ENCODE data around the gene THBS2.

THBS2 gene

GRCh38 chr6:169247991-169248390, 5.7 kb downstream of the THBS2 start:
- DNase-seq = no peak

GRCh38 chr6:169247419-169247818, 6.2 kb downstream of the THBS2 start:
- DNase-seq = no peak

GRCh38 chr6:169246445-169246844, 7.2 kb downstream of the THBS2 start:
- DNase-seq = no peak

DNA sequence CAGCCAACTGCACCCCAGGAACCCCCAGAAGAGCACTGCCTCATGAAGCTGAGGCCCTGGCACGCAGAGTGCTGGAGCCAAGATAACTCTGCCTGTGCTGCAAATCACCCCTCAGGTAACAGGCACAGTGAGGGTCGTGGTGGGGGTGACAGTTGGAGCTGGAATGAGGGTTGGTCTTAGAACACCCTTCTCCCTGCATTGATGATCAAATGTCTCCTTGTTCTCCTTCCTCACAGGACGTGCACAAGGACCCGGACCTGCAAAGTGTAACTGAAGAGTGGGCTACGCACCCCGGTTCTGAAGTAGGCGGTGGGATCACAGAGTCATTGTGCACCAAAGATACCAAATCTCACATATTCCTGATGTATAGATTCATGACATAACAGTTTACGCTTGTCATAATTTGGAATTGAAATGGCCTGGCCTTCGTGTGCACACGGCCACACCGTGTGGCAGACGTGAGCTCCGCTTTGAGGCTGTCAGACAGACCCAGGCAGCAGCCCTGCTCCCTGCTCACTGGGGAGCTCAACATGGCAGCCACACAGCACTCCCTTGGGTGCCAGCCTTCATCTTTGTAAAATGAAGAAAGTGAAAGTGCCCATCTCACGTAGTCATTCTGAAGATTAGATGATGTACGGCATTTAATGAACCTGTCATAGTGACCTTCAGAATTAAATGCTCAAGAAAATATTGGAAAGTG, 8.8 kb downstream of the THBS2 start:
- DNase-seq = no peak

DNA sequence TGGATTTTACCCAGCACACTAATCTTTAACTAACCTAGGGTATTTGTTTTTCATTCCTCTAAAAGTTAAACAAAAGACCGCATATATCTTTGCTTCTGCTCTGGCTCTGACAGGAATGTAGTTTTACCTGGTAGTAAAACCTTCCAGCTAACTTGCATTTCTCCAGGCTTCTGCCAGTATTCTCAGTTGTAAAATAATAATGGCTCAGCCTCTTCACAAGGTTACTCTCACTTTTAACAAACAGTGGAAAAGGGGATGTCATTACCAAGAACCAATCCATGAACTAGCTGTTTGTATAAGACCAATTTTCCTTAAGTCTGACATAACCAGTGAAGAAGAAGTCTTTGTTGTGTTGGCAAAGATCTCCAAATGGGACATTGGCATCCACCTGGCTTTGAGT, 10.0 kb downstream of the THBS2 start:
- DNase-seq = no peak

- no peak for DNase-seq
These were observed 10.5 kb downstream of the THBS2 start for GRCh38 chr6:169243186-169243585.

GRCh38 chr6:169241688-169242350, 11.8 kb downstream of the THBS2 start:
- no peak for DNase-seq

DNA sequence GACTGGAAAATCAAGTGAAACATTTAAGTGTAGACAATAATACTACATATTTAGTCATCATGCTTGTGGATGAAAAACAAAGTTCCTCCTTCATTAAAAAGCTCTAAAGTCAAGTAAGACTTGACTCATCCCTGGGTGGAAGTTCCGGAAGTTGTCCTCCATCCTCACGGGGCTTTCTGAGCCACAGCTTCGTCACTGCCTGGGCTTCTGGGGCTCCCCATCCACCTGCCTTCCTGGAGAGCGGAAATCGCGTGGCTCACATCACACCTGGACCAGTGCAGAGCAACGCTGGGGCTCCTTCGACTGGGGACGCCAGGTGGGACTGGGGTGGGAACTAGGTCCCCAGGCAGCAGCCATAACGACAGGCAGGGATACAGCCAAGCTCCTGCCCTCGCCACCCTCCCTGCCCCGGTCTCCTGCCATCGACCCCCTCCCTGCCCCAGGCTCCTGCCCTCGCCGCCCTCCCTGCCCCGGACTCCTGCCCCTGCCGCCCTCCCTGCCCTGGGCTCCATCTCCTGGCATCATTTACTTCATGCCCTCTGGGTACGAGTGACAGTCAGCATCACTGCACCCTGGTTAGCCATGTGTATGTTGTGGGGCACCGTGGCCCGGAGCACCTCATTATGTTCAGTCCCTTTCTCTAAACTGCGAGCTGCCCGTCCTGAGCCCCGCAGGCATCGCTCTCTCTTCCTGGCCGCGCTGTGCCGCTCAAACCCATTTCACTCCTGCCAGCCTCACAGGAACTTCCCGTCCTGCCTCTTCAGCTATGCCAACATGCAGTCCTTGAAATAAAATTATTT, 12.9 kb downstream of the THBS2 start:
- DNase-seq = no peak

GRCh38 chr6:169240125-169240524, 13.5 kb downstream of the THBS2 start:
- no peak for DNase-seq

GRCh38 chr6:169239181-169239580, 14.5 kb downstream of the THBS2 start:
- no peak for DNase-seq

- no peak for DNase-seq
These were observed 14.9 kb downstream of the THBS2 start for GRCh38 chr6:169238766-169239165.

- no peak for DNase-seq
These were observed 16.0 kb downstream of the THBS2 start for GRCh38 chr6:169237496-169238134.

GRCh38 chr6:169236988-169237387, 16.7 kb downstream of the THBS2 start:
- DNase-seq = no peak

- DNase-seq = no peak
These were observed 17.1 kb downstream of the THBS2 start for GRCh38 chr6:169236545-169236944.

- no peak for DNase-seq
These were observed 18.4 kb downstream of the THBS2 start for GRCh38 chr6:169235286-169235685.

DNA sequence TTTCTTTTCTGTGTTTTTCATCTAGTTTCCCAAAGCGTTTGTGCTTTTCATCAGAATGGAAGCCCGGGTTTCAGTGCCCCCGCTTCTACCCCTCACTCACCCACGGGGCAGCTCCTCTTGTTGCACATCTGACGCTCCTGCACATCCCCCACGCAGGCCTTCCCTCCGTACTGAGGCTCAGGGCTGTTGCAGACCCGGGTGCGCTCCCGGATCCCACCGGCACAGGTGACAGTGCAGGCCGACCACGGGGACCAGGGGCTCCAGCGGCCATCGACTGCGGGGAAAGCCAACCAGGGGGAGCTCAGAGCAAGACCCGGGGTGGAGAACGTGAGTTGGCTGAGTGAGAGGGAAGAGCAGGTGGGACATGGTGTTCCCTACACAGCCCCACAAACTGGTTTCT, 19.0 kb downstream of the THBS2 start:
- no peak for DNase-seq

DNA sequence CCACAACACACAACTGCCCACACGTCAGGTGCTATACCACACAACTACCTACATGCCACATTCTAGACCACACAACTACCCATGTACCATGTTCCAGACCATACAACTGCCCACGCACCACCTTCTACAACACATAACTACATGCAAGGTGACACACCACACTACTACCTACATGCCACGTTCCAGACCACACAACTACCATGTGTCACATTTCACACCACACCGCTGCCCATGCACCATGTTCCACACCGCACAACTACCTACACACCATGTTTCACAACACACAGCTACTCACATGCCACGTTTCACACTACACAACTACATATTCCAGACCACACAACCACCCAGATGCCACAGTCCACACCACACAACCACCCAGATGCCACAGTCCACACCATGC, 19.8 kb downstream of the THBS2 start:
- no peak for DNase-seq

DNA sequence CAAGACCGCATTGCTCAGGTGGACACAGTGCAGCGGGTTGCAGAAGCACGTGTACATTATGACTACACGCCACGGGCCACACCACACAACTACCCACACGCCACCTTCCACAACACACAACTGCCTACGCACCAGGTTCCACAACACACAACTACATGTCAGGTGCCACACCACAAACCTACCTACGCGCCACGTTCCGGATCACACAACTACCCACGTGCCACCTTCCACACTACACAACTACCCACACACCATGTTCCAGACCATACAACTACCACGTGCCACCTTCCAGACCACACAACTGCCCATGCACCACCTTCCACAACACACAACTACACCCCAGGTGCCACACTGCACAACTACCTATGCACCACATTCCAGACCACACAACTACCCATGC, 20.5 kb downstream of the THBS2 start:
- DNase-seq = no peak

DNA sequence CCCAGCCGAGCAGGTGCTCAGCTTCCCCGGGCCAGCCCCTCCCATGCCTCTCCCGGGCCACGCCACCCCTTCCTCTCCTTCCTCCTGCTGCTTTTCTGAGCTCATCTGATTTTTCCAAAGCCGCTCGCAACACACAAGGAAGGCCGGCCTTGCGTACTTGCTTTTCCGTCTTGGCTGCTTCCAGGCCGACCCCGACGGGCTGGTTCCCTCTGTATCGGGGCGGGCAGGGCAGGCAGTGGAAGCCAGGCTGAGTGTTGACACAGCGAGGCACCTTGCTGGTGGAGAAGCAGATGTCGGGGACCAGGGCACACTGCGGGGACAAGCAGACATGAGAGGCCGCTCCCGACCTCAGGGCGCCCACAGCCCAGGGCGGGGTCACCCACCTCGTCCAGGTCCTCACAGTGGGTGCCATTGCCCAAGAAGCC, 21.1 kb downstream of the THBS2 start:
- no peak for DNase-seq

GRCh38 chr6:169231790-169232506, 21.7 kb downstream of the THBS2 start:
- DNase-seq = no peak

DNA sequence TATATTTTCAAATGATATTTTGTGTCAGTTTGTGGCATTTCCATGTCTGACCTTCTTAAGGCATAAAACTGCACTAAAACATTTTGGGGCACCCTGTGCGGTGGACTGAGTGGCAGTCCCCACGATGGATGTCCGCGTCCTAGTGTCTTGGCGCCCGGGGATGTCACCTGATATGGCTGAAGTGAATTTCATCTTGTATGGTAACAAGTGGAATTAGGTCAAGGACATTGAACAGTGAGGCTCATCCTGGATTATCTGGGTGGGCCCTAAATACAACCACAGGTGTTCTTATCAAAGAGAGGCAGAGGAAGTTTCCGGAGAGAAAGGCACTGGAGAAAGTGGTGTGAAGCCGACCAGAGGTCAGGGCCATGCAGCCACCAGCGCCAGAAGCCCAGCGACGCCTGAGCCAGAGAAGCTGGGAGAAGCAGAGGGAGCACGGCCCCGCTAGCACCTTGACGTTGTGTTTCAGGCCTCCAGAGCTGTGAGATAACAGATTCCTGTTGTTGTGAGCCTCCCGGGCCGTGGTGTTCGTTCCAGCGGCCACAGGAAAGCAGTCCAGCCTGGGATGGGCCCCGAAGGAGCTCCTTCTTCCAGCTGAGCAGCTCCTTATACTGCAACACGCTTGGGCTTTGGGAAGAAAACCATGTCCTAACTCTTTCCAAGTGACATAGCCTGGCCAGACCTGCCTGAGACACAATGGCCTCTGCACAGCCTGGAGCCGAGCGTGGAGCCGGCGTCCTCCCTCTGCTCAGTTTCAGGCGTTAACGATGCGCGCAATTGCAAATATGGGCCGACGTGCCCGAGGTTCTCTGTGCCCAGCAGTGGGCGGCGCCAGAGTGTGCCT, 22.5 kb downstream of the THBS2 start:
- DNase-seq = no peak

GRCh38 chr6:169230322-169230665, 23.4 kb downstream of the THBS2 start:
- no peak for DNase-seq
